OCI-LY3 (cell line): ENCODE results near the gene ZNF277.

Experiments used
- H2AFZ ChIP-seq: fragments of 200-600, 300-600 bp; shearing (Covaris generic); 2 replicates; pipeline ENCODE4 v1.6.0; 2014; ENCODE audit warnings: antibody characterized with exemption, low read depth, low read length
- H3K27ac ChIP-seq: fragments of 200-600, 300-600 bp; sonication (generic); 2 replicates; pipeline ENCODE4 v1.5.1; 2014; ENCODE audit warnings: mild to moderate bottlenecking, low read length, moderate library complexity, mixed read lengths
- H3K27me3 ChIP-seq: fragments of 200-600, 300-600 bp; sonication (generic); 2 replicates; pipeline ENCODE4 v1.6.1; 2014; ENCODE audit warnings: low read depth, low read length, mixed read lengths
- H3K36me3 ChIP-seq: fragments of 200-600, 300-600 bp; sonication (generic); replicated peaks from 2 replicates; pipeline ENCODE3; 2014; ENCODE audit warnings: low read depth, low read length, mixed read lengths
- H3K4me1 ChIP-seq: fragments of 300-600, 200-600 bp; sonication (generic); 2 replicates; pipeline ENCODE4 v1.6.1; 2014; ENCODE audit warnings: low read length, mixed read lengths
- H3K4me2 ChIP-seq: fragments of 200-600, 300-600 bp; sonication (generic); 2 replicates; pipeline ENCODE4 v1.6.1; 2014; ENCODE audit warnings: low read length, mixed read lengths
- H3K4me3 ChIP-seq: fragments of 300-600, 200-600 bp; sonication (generic); 2 replicates; pipeline ENCODE4 v1.5.1; 2014; ENCODE audit warnings: antibody characterized with exemption, mild to moderate bottlenecking, low read length, moderate library complexity
- H3K79me2 ChIP-seq: fragments of 300-600, 200-600 bp; shearing (Covaris generic); 2 replicates; pipeline ENCODE4 v1.6.1; 2014; ENCODE audit warnings: mild to moderate bottlenecking, low read length, mixed read lengths
- H3K9ac ChIP-seq: fragments of 300-600, 200-600 bp; shearing (Covaris generic); 2 replicates; pipeline ENCODE4 v1.6.0; 2014; ENCODE audit warnings: mild to moderate bottlenecking, low read length, moderate library complexity
- H3K9me3 ChIP-seq: fragments of 200-600, 300-600 bp; shearing (Covaris generic); 2 replicates; pipeline ENCODE4 v1.6.1; 2014; ENCODE audit warnings: low read length, mixed read lengths; ENCODE audit not compliant: insufficient read depth
- H4K20me1 ChIP-seq: fragments of 200-600, 300-600 bp; sonication (generic); 2 replicates; pipeline ENCODE4 v1.6.1; 2016; ENCODE audit warnings: low read length, mixed read lengths; ENCODE audit not compliant: insufficient read depth
- EZH2phosphoT487 ChIP-seq: fragments of 200-600 bp; shearing (Covaris generic); IDR thresholded peaks from 2 replicates; pipeline ENCODE4 v1.6.1; 2018; ENCODE audit warnings: antibody characterized with exemption, mixed run types, low read depth
- TF ChIP-seq, protein P1 (sequence below): fragments of 200-600, 300-600 bp; sonication (generic); IDR thresholded peaks from 2 replicates; pipeline ENCODE4 v1.5.1; 2014; ENCODE audit warnings: antibody characterized with exemption, low read length, low read depth

ZNF277 gene

DNA sequence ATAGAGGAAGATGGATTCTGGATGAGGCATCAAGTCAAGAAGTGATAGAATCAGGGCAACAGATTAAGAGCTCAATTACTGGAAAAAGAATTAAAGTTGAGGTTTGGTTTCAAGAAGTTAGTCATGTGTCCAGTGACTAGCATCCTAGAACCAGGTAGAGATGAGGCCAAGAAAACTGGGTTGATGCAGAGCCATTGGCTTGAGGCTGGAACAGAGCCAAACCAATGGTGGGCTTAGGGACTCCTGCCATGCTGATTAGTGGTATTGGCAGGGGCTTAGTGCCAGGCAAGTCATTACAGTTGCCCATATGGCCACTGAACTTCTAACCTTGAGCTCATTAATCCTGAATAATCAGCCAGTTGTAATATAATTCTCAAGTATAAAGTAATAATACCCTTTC lies 18.5 kb downstream of the ZNF277 start:
- no peak overlapping the region for H2AFZ ChIP-seq
- no peaks in the 10 kb centered on the region for H4K20me1 ChIP-seq
- H3K36me3 ChIP-seq = no peaks in the 10 kb centered on the region
- H3K9ac ChIP-seq = no peak overlapping the region
- H3K4me2 ChIP-seq = no peak overlapping the region
- no peak overlapping the region for H3K27ac ChIP-seq
- no peaks in the 10 kb centered on the region for H3K27me3 ChIP-seq
- no peaks in the 10 kb centered on the region for H3K4me1 ChIP-seq
- no peak overlapping the region for H3K4me3 ChIP-seq
- no peaks in the 10 kb centered on the region for H3K9me3 ChIP-seq
- peaks cover 8% of the 10 kb centered on the region for H3K79me2 ChIP-seq
- no peak for TF ChIP-seq EZH2phosphoT487
- TF ChIP-seq, protein P1, sequence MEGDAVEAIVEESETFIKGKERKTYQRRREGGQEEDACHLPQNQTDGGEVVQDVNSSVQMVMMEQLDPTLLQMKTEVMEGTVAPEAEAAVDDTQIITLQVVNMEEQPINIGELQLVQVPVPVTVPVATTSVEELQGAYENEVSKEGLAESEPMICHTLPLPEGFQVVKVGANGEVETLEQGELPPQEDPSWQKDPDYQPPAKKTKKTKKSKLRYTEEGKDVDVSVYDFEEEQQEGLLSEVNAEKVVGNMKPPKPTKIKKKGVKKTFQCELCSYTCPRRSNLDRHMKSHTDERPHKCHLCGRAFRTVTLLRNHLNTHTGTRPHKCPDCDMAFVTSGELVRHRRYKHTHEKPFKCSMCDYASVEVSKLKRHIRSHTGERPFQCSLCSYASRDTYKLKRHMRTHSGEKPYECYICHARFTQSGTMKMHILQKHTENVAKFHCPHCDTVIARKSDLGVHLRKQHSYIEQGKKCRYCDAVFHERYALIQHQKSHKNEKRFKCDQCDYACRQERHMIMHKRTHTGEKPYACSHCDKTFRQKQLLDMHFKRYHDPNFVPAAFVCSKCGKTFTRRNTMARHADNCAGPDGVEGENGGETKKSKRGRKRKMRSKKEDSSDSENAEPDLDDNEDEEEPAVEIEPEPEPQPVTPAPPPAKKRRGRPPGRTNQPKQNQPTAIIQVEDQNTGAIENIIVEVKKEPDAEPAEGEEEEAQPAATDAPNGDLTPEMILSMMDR = no peak

DNA sequence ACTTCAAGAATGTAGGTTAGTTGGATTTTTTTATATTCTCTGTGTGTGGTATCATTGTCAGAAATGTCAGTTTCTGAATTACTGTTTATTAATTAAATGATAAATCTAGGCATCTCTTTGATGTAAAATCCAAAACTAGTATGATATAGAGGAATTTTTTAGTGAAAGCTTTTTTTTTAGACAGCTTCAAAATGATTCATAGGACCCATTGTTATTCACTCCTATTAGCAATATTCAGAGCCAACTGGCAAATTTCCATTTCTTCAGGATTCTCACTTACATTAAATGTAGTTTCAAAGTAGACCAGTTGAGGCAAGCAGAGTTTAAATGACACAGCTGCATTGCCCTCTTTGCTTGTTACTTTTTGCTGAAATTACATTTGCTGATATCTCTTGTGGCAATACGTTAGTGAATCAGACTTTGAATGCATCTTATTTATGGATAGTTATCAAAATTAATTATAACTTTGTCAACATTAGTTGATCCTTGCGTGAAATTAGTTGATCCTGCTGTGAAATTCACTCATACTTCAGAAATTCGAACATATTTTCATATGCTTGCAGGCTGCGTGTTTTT lies 20.3 kb downstream of the ZNF277 start:
- Histone ChIP-seq H3K79me2 (peaks cover 5% of the 10 kb centered on the region), H3K4me1 (no peaks in the 10 kb centered on the region), H3K27ac (no peak overlapping the region), H3K9ac (no peak overlapping the region), H3K36me3 (no peaks in the 10 kb centered on the region), H2AFZ (no peak overlapping the region), H3K4me2 (no peak overlapping the region), H3K9me3 (no peaks in the 10 kb centered on the region), H3K4me3 (no peak overlapping the region), H4K20me1 (no peaks in the 10 kb centered on the region), H3K27me3 (no peaks in the 10 kb centered on the region)
- TF ChIP-seq, protein P1 = no peak
- no peak for TF ChIP-seq EZH2phosphoT487

- Histone ChIP-seq H3K4me3 (no peak overlapping the region), H3K79me2 (peaks cover 6% of the 10 kb centered on the region), H3K9me3 (no peaks in the 10 kb centered on the region), H3K4me1 (no peaks in the 10 kb centered on the region), H2AFZ (no peak overlapping the region), H3K4me2 (no peak overlapping the region), H3K9ac (no peak overlapping the region), H4K20me1 (no peaks in the 10 kb centered on the region), H3K36me3 (no peaks in the 10 kb centered on the region), H3K27ac (no peak overlapping the region), H3K27me3 (no peaks in the 10 kb centered on the region)
- TF ChIP-seq, protein P1 = no peak
- TF ChIP-seq EZH2phosphoT487 = no peak
These were observed 22.1 kb downstream of the ZNF277 start for GRCh38 chr7:112228632-112229031.

GRCh38 chr7:112232212-112232978 lies 25.9 kb downstream of the ZNF277 start:
- no peak overlapping the region for H3K4me2 ChIP-seq
- H3K27ac ChIP-seq = no peak overlapping the region
- H3K36me3 ChIP-seq = no peaks in the 10 kb centered on the region
- H4K20me1 ChIP-seq = no peaks in the 10 kb centered on the region
- H2AFZ ChIP-seq = no peak overlapping the region
- TF ChIP-seq EZH2phosphoT487 = no peak
- TF ChIP-seq, protein P1 = no peak
- no peaks in the 10 kb centered on the region for H3K27me3 ChIP-seq
- H3K4me1 ChIP-seq = no peaks in the 10 kb centered on the region
- H3K9ac ChIP-seq = no peak overlapping the region
- 0 out of 2 replicates have a peak, but pooled peaks cover 3% of the 10 kb centered on the region for H3K79me2 ChIP-seq
- no peaks in the 10 kb centered on the region for H3K9me3 ChIP-seq
- H3K4me3 ChIP-seq = no peak overlapping the region
